ENCODE results near the gene MIGA1.

GRCh38 chr1:77830946-77831345 lies 51.5 kb downstream of the MIGA1 start:
- TF ChIP-seq CBX3 (IDR thresholded peaks at IDR 0.05; ENCODE audit: borderline replicate concordance in 1 of 2, low read length in 2 of 2), result no peak
- no peak for TF ChIP-seq RNF219 (CRISPR knock-in tag; IDR thresholded peaks at IDR 0.05)
- no peak for TF ChIP-seq GTF2F1 (IDR thresholded peaks at IDR 0.05; ENCODE audit: low read depth, low read length)
- no peak for TF ChIP-seq POLR2A (conservative IDR thresholded peaks at IDR 0.05)
- no peak for TF ChIP-seq MECOM (CRISPR knock-in tag; IDR thresholded peaks at IDR 0.05)
- TF ChIP-seq RAD21 (CRISPR knock-in tag; conservative IDR thresholded peaks at IDR 0.05 in 1 of 2, IDR thresholded peaks at IDR 0.05 in 1 of 2), result no peak

All from K562 (cell line).